HG02973 (cell line): ENCODE results near the gene HSDL1.
"Not testable (repeated sequence)": the region's sequence is repeated elsewhere in the genome, so short reads cannot be mapped to it uniquely, and the experiment has no call there.

Experiments used
- ATAC-seq: cut with Tn5 transposase; IDR thresholded peaks from one replicate; pipeline ENCODE4 v1.9.1; 2021; ENCODE audit warnings: moderate library complexity; ENCODE audit not compliant: unreplicated experiment

The HSDL1 gene

DNA sequence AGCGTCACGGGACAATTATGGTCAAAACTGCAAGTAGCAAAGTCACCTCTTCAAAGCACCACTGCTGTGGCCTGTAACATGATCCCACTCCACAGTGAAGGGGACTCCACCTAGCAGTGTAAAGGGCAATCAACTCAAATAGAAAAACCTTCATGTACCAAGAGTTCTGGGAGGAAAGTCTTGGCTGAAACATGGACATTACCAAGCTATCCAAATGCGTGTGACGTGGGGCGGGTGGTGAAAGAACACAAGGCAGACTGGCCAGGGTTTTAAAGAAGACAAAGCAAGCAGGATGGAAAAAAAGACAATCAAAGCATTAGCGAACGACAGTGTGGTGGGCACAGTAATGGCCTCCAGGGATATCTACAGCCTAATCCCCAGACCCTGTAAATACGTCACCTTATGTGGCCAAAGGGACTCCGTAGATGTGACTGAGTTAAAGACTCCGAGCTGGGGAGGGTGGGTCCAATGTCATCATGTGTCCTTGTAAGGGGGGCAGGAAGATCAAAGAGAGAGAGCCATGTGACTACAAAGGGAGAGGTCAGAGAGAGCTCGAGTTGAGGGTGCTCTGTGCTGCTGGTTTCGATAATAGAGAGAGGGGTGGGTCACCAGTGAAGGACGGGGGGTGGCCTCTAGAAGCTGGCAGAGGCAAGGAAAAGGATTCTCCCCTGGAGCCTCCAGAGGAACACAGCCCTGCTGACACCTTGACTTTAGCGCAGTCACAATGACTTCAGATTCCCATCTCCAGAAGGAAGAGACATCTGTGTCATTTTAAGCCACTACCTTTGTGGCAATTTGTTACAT is 6.0 kb downstream of the HSDL1 start:
- ATAC-seq = no peak

DNA sequence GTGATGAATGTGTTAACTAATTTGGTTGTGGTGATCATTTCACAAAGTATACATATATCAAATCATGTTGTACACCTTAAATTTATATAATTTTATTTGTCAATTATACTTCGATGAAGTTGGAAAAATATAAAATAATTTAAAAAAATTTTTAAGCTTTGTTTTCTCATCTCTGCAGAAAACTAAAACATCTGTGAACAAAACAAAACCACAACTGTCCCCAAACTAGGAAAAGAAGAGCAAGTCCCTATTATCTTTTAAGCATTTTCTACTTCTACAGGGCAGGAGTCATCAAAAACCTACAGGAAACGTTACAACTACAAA is 6.5 kb downstream of the HSDL1 start:
- ATAC-seq = no peak

DNA sequence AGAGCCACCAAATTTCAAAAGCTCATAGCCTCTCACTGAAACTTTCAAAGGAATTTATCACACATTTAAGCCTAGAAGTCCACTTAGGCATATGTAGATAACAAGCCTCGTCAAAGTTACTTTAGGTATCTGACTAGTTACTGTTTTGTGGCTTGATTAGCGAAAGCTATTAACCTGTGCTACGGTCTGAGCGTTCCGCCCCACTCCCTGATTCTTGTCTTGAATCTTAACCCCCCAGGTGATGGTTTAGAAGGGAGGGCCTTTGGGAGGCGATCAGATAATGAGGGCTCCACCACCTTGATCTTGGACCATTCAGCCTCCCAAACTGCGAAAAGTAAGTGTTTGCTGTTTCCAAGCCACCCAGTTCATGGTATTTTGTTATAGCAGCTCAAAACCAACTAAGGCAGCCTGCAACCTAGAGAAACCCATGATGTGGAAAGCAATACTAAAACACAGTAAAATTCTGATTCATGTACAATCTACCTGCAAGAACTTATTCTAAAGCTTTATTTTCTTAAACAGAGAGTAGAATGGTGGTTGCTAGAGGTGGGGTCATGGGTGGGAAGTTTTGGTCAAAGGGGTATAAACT is 7.1 kb downstream of the HSDL1 start:
- ATAC-seq = no peak

DNA sequence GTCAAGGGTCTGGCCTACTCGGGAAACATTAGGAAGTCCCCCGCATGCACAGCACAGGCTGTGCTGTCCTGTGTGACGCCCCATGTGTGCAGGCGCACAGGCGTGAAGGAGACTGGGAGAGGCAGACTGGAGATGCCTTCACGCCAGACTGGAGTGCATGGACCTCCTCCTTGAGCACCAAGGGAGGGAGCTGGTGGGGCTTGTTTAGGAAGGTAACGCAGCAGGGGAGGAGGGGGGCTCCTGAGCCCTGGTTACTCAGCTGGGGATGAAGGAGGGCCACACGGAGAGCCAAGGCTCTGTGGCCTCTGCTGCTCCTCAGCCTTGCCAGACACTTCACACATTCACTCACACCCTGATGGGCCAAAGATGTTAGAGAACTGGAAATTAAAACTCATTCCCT is 7.7 kb downstream of the HSDL1 start:
- no peak for ATAC-seq

DNA sequence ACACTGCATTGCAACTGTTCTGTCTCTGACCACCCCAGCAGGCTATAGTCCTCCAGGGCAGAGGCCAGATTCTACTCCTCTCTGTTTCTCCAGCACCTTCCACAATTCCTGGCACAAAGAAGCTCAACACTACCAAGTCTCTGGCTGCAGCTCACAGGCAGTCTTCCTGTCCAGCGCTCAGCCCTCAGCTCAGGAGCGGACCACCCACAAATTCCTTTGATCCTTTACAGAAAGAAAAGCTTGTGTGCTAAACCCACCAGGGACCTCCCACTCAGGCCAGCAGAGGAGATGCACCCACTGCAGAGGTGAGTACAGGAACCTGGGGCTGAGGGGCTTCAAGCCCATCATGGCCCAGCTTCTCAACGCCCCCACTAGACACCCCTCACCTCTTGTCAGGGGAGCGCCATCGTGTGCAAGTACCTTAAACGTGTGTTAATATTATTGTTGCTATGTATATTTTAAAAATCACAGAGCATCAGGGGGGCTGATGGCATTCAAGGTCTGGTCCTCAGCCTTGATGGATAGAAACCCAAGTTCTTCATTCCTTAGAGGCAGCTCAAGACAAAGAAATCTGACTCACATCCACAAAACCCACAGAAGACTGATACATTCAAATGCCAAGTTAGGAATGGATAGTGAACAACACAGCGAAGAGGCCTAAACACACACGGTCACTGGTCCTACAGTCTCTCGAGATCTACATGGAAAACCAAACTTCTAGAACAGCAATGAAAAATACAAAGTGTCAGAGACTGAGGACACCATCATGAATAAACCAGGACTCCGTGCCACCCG is 8.4 kb downstream of the HSDL1 start:
- ATAC-seq = no peak

DNA sequence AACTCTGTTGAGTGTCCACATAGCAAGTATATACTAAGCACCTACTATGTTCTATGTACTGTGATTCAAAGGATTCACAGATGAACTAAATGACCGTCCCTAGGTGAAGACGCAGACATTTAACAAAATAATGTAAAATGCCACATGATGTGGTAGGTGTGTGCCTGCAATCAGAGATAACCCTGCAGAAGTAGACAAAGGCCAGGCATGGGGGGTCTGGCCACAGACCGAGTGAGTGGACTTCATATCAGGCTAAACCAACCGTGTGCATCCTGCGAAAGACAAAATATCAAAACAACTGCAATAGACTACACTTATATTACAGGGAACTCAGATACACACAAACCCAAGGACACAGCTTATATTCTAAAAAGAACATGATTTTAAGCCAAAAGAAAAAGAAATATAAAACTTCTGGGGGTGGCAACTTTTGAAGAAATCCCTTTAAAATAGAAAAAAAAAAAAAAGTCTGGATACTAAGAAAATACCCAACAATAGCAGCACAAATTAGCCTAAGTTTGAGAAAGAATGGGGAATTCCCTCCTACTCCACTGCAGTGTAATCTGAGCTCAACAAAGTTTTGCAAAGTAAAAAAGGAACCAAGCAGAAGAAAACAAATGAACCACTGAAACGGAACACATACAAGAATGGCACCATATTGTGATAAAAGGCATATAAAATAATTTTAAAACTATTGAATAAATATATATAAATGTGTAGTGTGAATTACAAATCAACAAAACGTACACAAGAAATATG is 12.3 kb downstream of the HSDL1 start:
- ATAC-seq = no peak

DNA sequence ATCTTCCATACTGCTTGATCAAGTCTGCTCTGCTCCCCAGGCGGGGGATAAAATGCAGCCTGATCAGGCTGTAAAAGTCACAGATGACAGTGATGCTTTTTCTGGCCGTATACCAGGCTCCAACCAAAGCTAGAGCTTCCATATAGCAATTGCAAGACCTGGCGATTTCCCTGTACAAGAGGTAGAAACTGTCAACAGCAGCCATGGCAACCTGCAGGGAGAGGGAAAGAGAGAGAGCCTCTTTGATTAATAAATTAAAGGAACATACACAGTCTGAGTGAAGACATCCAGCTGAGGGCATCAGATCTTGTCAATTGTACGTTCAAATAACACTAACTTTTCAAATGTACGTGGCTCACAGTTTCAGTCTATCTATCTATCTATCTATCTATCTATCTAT is 13.9 kb downstream of the HSDL1 start:
- no peak for ATAC-seq

DNA sequence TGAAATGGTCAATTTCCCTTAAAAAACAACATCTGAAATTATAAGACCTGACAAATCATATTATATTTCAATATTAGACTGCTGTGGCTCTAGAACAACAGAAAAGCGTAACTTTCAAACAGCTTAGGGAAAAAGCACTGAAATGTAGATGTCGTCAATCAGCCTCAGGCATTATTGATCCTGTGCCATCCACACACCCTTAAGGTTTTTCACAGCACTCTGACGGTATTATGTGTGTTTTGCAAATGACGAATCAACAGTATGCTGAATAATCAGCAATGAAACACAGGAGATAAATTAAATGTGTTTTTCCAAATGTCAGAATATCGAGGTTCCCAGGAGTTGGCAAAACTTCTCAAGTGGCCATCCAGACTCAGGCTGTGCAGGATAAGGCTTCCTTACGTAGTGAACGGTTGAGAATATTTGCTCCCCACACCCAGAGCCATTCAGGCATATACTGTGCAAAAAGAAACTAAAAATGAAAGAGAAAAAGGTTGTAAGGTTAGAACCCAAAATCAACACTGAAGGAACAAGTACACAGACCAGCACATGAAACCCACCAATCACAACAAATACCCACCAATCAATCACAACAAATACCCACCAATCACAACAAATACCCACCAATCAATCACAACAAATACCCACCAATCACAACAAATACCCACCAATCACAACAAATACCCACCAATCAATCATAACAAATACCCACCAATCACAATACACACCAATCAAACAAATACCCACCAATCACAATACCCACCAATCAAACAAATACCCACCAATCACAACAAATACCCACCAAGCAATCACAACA is 20.5 kb downstream of the HSDL1 start:
- no peak for ATAC-seq

DNA sequence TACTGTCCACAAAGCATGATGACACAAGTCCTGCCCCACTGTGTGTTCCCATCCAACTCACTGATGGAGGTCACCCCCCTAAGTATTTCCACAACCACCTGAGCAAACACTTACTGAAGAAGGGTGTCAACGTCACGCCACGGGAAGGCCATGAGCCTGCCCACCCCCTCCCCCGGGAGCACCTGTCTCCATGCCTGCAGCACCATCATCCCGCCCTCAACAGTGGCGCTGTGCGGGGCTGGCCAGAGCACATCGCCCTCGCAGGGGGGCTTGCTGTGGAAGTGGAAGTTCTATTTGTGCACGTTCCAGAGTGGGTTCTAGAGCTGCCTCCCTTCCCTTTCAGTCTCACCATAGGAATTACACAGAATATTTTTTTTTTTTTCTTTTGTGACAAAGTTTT is 24.0 kb downstream of the HSDL1 start:
- no peak for ATAC-seq

DNA sequence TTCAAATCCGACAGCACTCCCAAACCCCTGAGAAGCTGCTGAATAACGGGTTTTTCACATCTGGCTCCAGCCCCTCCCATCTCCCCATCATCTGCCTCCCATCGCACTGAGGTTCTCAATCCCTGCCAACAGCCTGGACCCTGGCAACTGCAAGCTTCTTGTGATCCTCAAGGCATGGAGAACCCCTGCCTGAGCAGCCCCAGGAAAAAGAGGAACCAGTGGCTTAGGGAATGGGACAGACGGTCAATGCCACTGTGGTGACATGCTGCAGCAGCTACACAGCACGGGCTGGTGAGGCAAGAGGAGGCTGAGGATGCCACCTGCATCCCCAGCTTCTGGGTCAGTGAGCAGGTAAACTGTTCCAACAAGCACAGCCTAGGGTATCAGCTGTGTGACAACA is 25.0 kb downstream of the HSDL1 start:
- ATAC-seq = no peak

DNA sequence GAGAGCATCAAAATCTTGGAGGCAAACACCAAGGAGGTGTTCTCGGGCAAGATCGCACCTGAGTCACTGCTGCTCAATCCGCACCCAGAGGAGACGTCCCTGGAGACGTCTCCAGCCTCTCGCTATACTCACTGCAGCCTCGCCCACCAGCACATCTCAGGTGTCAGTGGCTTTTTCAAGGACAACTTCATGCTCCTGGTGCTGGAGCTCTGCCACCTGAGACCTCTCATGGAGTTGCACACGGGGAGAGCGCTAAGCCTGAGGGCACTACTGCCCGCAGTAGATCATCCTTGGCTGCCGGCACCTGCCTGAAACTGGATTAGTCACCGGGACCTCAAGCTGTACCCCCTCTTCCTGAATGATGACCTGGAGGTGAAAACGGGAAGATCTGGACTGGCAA is 25.6 kb downstream of the HSDL1 start:
- no peak for ATAC-seq

DNA sequence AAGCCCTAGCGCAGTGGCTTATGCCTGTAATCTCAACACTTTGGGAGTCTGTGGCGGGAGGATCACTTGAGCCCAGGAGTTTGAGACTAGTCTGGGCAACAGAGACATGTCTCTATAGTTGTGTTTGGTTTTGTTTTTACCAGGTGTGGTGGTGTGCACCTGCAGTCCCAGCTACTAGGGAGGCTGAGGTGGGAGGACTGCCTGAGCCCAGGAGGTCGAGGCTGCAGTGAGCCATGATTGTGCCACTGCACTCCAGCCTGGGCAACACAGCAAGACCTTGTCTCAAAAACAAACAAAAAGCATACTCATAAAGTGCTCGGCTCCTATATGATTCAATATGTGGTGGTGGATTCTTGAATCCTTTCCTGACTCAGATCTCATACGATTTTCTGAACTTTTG is 26.7 kb downstream of the HSDL1 start:
- not testable (repeated sequence) for ATAC-seq

DNA sequence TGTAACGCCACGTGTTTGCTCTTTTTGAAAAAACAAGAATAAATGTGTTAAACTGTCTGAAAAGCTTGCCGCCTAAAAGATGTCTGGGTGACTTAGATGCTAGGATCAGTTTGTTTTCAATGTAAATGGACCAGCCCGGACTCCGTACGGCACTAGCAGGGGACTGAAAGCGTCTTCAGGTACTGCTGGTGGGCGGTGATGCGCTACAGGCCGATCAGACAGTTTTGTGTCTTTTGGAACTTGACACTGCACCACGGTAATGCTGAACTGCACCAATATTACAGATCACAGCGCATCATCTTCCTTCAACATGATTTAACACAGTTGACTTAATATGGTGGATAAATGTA is 27.5 kb downstream of the HSDL1 start:
- ATAC-seq = no peak

DNA sequence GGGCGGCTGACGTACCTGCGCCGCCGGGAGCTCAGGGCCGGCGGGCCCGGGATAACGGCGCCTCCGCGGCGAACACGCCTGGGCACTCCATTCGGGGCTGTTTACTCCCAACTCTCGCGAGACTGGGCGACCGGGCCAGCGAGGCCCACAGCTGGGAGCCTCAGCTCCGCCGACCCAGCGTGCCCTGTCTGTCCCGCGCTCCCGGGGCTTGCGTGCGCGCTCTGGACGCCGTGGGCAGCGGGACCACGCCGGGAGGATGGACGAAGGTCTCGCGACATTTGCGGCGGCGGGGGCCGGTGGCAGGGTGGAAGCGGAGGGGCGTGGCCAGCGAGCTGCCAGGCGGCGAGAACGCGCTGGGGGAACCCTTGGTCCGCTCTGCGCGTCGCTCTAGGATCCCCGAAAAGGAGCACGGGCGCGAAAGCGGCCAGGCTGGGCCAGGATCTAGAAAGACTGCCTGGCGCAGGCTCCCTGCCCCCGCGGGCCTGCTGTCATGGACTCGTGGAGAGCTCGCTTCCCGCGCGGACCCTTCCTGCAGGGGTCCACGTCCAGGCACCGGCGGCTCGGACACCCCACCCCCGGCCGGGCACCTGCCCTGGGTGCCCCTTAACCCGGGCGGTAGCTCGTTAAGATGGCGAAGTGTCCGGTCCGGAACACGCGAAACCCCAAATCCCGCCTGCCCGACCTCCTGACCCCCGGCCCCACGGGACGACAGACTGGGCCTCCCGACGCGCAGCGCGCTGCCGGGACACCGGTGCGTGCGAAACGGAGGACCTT is 28.1 kb downstream of the HSDL1 start, which contains the start of gene MBTPS1:
Gene MBTPS1 (minus strand): TSS at position 223 of the 774 bp plus-strand sequence. CDS start 15,159 bp downstream, outside the sequence.
- peak; percentile 92 for ATAC-seq

DNA sequence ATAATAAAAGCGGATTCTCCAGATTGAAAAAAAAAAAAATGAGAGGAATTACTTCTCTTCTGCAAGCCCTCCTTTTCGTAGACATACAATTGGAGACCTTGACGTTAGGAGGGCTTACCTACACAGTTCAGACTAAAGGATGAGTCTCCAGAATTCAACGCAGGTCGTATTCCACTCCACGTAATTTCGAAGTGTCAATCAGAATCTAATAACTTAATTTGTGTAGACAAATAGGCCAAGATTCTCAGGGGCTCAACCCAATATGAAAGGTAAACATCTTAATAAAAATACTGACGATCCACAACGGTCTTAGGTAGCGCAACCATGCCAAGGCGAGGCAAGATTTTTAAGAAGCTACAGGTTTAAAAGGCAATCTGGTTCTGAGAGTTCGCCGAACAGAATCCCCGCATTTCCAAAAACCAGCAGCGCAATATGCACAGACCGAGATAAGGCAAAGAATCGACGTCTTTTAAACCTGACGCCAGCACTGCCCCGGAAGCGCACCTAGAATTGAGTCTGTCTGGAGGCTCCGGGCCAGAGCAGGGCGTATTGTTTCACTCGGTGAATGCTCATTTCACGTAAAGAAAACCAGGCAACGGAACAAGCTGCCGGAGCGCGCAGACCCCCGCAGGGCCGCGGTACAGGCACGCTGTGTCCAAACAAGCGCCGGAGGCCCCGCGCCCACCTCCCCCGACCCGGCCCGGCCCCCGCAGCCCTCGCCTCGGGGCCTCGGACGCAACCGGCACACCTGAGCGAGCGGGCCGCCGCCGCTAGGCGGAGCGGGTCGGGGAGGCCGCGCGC is 28.9 kb downstream of the HSDL1 start:
- peak; percentile 35 for ATAC-seq

DNA sequence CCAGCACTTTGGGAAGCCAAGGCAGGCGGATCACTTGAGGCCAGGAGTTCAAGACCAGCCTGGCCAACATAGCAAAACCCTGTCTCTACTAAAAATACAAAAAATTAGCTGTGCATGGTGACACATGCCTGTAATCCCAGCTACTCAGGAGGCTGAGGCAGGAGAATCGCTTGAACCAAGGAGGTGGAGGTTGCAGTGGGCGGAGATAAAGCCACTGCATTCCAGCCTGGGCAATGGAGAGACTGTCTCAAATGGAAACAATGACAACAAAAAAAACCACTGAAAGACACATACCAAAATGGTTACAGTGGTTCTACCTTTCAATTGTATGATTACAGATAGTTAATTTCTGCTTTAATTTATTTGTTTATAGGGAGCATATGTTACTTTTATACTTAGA is 33.0 kb downstream of the HSDL1 start:
- ATAC-seq = not testable (repeated sequence)

DNA sequence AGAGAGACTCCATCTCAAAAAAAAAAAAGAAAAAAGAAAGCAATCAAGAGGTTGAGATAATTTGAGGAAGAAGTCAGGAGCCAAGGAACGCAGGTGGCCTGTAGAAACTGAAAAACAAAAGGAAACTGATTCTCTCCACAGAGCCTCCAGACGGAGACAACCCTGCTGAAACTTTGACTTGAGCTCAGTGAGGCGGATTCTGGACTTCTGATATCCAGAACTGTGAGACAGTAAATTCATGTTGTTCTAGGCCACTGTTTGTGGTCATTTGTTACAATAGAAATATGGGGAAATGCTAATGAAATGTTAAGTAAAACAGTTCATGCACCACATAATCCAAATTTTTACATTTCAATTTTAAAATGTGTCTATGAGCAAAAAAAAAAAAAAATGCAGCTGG is 33.5 kb downstream of the HSDL1 start:
- no peak for ATAC-seq

DNA sequence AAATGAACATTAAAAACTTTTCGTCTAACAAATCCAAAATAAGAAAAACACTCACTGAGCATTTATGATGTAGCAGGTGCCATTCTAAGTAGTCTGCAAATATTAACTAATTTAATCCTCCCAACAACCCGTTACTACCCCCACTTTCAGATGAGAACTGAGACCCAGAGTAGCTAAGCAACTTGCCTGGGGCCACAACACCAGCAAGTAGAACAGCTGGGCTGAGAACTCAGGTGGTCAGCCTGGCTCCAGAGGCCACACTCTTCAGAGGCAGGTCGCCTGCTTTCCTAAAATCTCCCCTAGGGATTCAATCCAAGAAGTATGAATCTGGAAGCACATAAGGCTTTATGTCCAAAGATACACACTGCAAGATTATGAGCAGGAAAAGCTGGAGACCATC is 34.5 kb downstream of the HSDL1 start:
- no peak for ATAC-seq
